Measurements from ENCODE around the gene OSTC. TPM values are rescaled to one million over a fixed set of nuclear protein-coding genes. Genes with fewer than 3 reads are reported as not detected.

The OSTC gene
- total RNA-seq, 1 donor from 2014 or later: 163 TPM

DNA sequence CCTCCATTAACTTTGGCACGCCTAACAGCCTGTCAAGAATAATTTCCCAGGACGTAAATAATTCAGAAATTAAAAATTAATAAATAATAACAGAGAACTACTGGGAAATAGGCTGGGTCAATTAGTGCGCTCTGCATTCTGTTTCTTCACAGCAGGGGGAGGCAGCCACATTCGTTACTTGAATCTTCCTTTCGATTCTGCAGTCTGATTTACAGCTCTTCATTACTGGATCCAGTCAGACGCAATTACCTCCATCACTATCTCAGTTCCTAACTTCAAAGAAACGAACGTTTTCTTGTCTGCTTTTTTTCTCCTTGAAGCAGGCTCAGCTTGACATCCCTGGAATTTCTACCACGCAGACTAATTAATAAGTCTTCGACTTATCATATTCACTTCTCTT, 39.0 kb upstream of the OSTC start:
- DNase-seq (ENCODE audit: low spot score in 2 of 2, unreplicated experiment in 2 of 2): no peak

DNA sequence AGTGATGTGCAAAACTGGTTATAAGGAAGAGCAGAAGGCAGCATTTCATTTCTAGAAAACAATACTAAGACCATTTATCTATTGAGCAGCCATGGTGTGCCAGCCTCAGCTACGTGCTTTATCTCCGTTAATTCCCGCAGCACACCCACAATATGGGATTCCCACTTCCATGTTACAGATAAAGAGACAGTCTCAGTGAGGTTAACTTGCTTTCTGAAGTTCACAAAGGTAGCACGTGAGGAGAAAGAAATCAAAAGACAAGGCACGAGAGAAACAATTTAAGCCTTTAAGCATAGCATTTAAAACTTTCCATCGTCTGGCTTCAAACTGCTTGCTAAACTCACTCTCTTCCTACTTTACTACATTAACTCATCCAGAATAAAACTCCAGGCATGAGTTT, 38.0 kb upstream of the OSTC start:
- Mint-ChIP-seq H3K27ac (peak overlapping the region; percentile 93), H3K4me3 (peak overlapping the region; percentile 57), H3K9me3 (peaks cover 17% of the 10 kb centered on the region), H3K27me3 (ENCODE audit: low read depth) (no peaks in the 10 kb centered on the region), H3K36me3 (peaks cover 12% of the 10 kb centered on the region), H3K4me1 (peaks cover 38% of the 10 kb centered on the region)
- TF ChIP-seq, protein P1, sequence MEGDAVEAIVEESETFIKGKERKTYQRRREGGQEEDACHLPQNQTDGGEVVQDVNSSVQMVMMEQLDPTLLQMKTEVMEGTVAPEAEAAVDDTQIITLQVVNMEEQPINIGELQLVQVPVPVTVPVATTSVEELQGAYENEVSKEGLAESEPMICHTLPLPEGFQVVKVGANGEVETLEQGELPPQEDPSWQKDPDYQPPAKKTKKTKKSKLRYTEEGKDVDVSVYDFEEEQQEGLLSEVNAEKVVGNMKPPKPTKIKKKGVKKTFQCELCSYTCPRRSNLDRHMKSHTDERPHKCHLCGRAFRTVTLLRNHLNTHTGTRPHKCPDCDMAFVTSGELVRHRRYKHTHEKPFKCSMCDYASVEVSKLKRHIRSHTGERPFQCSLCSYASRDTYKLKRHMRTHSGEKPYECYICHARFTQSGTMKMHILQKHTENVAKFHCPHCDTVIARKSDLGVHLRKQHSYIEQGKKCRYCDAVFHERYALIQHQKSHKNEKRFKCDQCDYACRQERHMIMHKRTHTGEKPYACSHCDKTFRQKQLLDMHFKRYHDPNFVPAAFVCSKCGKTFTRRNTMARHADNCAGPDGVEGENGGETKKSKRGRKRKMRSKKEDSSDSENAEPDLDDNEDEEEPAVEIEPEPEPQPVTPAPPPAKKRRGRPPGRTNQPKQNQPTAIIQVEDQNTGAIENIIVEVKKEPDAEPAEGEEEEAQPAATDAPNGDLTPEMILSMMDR (IDR thresholded peaks at IDR 0.05; ENCODE audit: unreplicated experiment): no peak
- no peak for DNase-seq (ENCODE audit: low spot score in 2 of 2, unreplicated experiment in 2 of 2)

More for the DNA sequence above, 39.0 kb upstream of the OSTC start:
- Mint-ChIP-seq H3K27ac (peak overlapping the region; percentile 58), H3K27me3 (ENCODE audit: low read depth) (no peaks in the 10 kb centered on the region), H3K9me3 (peaks cover 22% of the 10 kb centered on the region), H3K4me1 (peaks cover 38% of the 10 kb centered on the region), H3K36me3 (peaks cover 15% of the 10 kb centered on the region), H3K4me3 (peak overlapping the region; percentile 57)
- TF ChIP-seq, protein P1 (IDR thresholded peaks at IDR 0.05; ENCODE audit: unreplicated experiment): no peak

DNA sequence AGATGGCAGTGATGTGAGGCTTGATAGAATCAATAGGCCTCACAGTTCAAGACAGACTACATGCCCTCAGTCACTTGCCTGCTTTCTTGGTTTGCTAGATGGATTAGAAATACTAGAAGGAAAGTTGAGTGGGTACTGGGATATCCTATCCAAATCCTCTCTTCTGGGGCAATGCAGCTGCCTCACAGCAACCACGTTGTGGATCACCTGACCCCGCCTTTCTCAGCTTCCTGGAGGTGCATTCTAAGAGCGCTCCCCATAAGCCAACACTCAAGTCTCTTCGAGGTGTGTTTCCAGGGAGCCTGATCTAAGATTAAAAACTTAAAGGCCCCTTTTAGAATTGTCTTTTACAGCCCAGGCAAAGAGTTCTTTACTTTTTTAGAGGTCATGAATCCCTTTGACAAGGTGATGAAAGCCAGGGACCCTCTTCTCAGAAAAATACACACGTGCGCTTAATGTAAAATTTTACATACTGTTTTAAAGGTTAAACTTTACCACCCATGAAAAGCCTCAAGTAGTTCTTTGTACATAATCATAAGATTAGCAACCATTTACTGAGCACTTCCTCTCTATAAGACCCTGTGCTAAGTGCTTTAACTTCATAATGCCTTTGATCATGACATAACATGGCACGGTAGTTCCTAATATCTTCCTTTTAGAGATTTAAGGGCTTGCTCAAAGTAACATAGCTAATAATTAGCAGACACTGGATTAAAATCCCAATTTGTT, 30.9 kb upstream of the OSTC start:
- Mint-ChIP-seq H3K9me3 (peaks cover 14% of the 10 kb centered on the region), H3K27me3 (ENCODE audit: low read depth) (no peaks in the 10 kb centered on the region), H3K36me3 (peaks cover 30% of the 10 kb centered on the region), H3K4me3 (peak overlapping the region; percentile 95), H3K27ac (peak overlapping the region; percentile 98), H3K4me1 (peaks cover 41% of the 10 kb centered on the region)
- TF ChIP-seq, protein P1 (IDR thresholded peaks at IDR 0.05; ENCODE audit: unreplicated experiment): no peak
- no peak for DNase-seq (ENCODE audit: low spot score in 2 of 2, unreplicated experiment in 2 of 2)

DNA sequence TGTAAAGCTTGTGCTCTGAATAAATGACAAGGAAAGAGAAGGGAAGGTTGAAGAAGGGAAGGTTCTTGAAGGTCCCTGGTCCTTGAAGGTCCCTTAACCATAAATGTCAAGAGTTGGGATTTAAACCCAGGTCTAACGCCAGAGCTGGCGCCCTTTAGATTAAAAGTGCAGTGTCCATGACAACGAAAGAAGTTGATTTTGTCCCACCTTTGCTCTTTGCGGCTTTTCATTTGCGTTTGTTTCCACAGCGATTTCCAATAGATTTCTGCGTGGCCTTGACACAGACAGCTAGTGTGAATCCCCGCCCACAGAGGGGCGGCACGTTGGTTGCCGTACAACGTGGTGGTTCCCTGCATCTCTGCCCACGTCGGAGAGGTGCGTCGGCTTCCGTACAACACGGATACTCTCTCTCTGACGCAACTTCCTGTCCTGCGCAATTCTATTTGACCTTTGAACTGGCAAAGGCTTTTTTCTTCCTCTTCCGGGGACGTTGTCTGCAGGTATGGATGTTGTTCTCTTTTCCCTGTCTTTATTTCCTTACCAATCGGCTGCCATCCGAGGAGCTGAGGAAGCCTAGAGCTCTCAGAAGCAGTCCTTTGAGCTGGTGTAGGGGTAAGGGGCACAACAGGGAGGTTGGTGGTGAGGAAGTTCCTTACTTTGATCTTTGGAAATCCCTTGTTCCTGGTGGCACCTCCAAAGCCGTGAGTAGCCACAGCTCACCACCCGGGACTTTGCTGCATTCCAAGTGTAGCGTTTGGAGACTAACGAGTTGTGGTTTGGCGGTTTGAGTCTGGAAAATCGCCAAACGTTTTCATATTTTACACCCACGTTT, 30.1 kb upstream of the OSTC start, which contains the start of gene RPL34:
RPL34 (plus strand) TSS at position 476 of the 832 bp plus-strand sequence. CDS start 1,384 bp downstream, outside the sequence.
- H3K27me3 Mint-ChIP-seq (ENCODE audit: low read depth): no peaks in the 10 kb centered on the region
- peak within 1 kb of the TSS; percentile 95 for H3K4me3 Mint-ChIP-seq
- peak within 1 kb of the TSS; percentile 98 for H3K27ac Mint-ChIP-seq
- H3K9me3 Mint-ChIP-seq: peaks cover 8% of the 10 kb centered on the region
- DNase-seq (ENCODE audit: low spot score in 2 of 2, unreplicated experiment in 2 of 2): peak; percentile 85 to 93
- H3K4me1 Mint-ChIP-seq: peaks cover 45% of the 10 kb centered on the region
- TF ChIP-seq, protein P1 (IDR thresholded peaks at IDR 0.05; ENCODE audit: unreplicated experiment): no peak
- peaks cover 36% of the 10 kb centered on the region for H3K36me3 Mint-ChIP-seq

DNA sequence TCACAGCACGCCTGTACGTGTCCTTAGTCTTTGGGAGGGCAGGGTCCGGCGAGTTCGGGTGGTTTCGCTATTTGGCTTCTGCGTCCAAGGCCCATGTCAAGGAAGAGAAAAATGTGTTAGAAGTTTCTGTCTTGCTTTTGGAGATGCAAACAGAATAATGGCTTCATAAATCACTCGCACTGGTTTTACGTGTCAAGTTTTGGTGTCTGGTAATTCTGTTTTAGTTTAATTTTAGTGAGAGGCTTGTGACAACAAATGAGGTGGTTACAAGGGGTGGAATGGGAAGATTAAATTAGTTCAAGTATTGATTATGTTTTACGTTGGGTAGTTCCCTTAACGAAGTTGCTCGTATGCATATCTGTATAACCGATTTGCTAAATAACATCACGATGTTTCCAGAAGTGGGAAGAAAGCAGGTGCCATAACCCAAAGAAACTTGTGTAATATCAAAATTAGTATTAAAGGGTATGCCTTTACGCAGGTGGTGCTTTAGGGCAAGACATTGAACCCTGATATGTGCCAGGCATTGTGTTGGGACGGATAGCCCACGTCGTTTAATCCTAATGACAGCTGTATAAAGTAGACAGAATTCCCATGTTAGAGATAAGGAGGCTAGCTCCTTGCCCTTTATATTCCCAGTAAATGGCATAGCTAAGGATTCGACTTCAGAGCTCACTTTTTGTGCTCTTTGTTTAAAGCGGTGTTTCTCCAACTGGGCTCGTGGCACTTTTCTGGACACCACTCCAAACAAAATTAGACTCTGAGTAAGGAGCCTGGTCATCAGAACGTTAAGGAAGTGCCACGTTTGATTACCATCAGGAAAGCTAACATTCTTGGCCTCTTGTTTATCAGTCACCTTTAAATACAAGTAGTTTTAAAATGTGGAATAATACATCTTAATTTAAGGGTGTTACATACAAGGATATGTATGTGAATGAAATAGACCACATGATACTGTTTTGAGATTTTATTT, 29.2 kb upstream of the OSTC start:
- H3K27ac Mint-ChIP-seq: peak overlapping the region; percentile 98
- H3K36me3 Mint-ChIP-seq: peaks cover 37% of the 10 kb centered on the region
- TF ChIP-seq, protein P1 (IDR thresholded peaks at IDR 0.05; ENCODE audit: unreplicated experiment): no peak
- H3K4me3 Mint-ChIP-seq: peak overlapping the region; percentile 95
- H3K4me1 Mint-ChIP-seq: peaks cover 45% of the 10 kb centered on the region
- no peaks in the 10 kb centered on the region for H3K27me3 Mint-ChIP-seq (ENCODE audit: low read depth)
- DNase-seq (ENCODE audit: low spot score in 2 of 2, unreplicated experiment in 2 of 2): no peak
- H3K9me3 Mint-ChIP-seq: peaks cover 3% of the 10 kb centered on the region
